ENCODE measurements around the gene SNX25.

The SNX25 gene

DNA sequence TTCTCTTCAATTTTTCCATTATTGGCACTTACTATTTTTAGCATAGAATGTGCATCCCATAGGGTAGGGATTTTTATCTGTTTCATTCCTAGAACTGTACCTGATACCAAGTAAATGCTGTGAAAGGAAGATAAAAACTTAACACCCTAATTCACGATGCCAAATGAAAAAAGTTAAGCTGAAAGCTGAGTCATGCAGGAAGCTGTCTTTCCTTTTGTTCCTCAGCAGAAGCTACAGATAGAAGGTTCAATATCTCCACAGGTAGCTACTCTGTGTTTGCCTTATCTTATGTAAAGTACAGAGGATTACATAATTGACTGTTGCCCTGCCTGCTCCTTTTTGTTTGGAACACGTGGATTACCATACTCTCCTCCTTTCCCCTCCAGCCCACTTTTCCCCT, 109.3 kb downstream of the SNX25 start:
- ChIA-PET POLR2A (no interaction called here), CTCF (interaction anchor here (0.7 kb wide), 1 partner anchor 538 kb away, joined by 3 read pairs; no protein-coding TSS in a partner anchor)

DNA sequence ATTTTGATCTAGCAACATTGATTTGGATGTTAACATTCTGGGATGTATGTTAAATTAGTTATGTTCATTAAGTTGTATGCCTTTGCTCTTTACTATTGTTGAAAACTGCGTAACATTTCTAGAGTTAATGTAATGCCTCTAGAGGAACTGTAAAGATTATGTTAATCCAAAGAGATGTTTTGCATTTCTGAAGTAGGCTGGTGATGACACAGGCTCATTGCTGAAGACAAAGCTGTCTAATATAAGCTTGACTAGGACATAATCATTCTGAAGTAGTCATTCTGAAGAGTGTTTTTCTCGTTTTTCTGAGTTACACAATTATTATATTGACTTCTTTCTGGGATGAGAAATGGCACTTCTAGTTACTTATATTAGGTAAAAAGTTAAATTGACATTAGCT, 113.4 kb downstream of the SNX25 start:
- ChIA-PET CTCF (interaction anchor here (0.6 kb wide), 1 partner anchor 283 kb away, joined by 3 read pairs; no protein-coding TSS in a partner anchor), POLR2A (no interaction called here)
- H3K4me1 ChIP-seq (ENCODE audit: control insufficient read depth, insufficient read depth, low read length), result no peaks in the 10 kb centered on the region
- H3K9me3 ChIP-seq (ENCODE audit: control insufficient read depth, insufficient read depth, low read depth, low read length), result no peaks in the 10 kb centered on the region
- H3K36me3 ChIP-seq (ENCODE audit: control insufficient read depth in 2 of 2, insufficient read depth in 1 of 2, low read length in 2 of 2), result peaks cover 4 to 40% of the 10 kb centered on the region in 2 experiments
- no peak overlapping the region for H3K27ac ChIP-seq (ENCODE audit: extremely low read depth, low read depth, low read length)
- TF ChIP-seq ZNF404 (tag by site-specific recombination; IDR thresholded peaks at IDR 0.05), result no peak
- TF ChIP-seq OVOL3 (tag by site-specific recombination; IDR thresholded peaks at IDR 0.05), result no peak
- TF ChIP-seq, protein P1, sequence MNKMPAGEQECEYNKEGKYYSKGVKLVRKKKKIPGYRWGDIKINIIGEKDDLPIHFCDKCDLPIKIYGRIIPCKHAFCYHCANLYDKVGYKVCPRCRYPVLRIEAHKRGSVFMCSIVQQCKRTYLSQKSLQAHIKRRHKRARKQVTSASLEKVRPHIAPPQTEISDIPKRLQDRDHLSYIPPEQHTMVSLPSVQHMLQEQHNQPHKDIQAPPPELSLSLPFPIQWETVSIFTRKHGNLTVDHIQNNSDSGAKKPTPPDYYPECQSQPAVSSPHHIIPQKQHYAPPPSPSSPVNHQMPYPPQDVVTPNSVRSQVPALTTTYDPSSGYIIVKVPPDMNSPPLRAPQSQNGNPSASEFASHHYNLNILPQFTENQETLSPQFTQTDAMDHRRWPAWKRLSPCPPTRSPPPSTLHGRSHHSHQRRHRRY (tag by site-specific recombination; IDR thresholded peaks at IDR 0.05), result no peak
- no peak for TF ChIP-seq EGR2 (tag by site-specific recombination; IDR thresholded peaks at IDR 0.05; ENCODE audit: low read depth)
- no peak for TF ChIP-seq ZNF585B (tag by site-specific recombination; IDR thresholded peaks at IDR 0.05)
- no peak for TF ChIP-seq ZNF555 (tag by site-specific recombination; conservative IDR thresholded peaks at IDR 0.05)
- no peak for TF ChIP-seq ZNF621 (tag by site-specific recombination; IDR thresholded peaks at IDR 0.05)
- TF ChIP-seq SP7 (tag by site-specific recombination; IDR thresholded peaks at IDR 0.05), result no peak
- no peak for TF ChIP-seq ZNF830 (tag by site-specific recombination; IDR thresholded peaks at IDR 0.05; ENCODE audit: low read depth)
- TF ChIP-seq TRIM28 (IDR thresholded peaks at IDR 0.05; ENCODE audit: borderline replicate concordance, low read length), result no peak
- TF ChIP-seq ZNF10 (tag by site-specific recombination; IDR thresholded peaks at IDR 0.05), result no peak
- TF ChIP-seq, protein P2, sequence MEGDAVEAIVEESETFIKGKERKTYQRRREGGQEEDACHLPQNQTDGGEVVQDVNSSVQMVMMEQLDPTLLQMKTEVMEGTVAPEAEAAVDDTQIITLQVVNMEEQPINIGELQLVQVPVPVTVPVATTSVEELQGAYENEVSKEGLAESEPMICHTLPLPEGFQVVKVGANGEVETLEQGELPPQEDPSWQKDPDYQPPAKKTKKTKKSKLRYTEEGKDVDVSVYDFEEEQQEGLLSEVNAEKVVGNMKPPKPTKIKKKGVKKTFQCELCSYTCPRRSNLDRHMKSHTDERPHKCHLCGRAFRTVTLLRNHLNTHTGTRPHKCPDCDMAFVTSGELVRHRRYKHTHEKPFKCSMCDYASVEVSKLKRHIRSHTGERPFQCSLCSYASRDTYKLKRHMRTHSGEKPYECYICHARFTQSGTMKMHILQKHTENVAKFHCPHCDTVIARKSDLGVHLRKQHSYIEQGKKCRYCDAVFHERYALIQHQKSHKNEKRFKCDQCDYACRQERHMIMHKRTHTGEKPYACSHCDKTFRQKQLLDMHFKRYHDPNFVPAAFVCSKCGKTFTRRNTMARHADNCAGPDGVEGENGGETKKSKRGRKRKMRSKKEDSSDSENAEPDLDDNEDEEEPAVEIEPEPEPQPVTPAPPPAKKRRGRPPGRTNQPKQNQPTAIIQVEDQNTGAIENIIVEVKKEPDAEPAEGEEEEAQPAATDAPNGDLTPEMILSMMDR (tag by site-specific recombination; IDR thresholded peaks at IDR 0.05), result no peak
- H3K4me3 ChIP-seq (ENCODE audit: low read depth, low read length), result no peak overlapping the region

More for the DNA sequence above, 109.3 kb downstream of the SNX25 start:
- H3K36me3 ChIP-seq (ENCODE audit: control insufficient read depth in 2 of 2, insufficient read depth in 1 of 2, low read length in 2 of 2), result peaks cover 4 to 57% of the 10 kb centered on the region in 2 experiments
- no peak overlapping the region for H3K4me3 ChIP-seq (ENCODE audit: low read depth, low read length)
- TF ChIP-seq ZNF791 (tag by site-specific recombination; IDR thresholded peaks at IDR 0.05) (no peak), OSR2 (tag by site-specific recombination; IDR thresholded peaks at IDR 0.05) (0 out of 2 replicates have a peak, but pooled peaks have one; percentile 12), PRDM1 (tag by site-specific recombination; IDR thresholded peaks at IDR 0.05) (0 out of 2 replicates have a peak, but pooled peaks have one; percentile 7)
- no peaks in the 10 kb centered on the region for H3K4me1 ChIP-seq (ENCODE audit: control insufficient read depth, insufficient read depth, low read length)
- H3K9me3 ChIP-seq (ENCODE audit: control insufficient read depth, insufficient read depth, low read depth, low read length), result no peaks in the 10 kb centered on the region
- no peak overlapping the region for H3K27ac ChIP-seq (ENCODE audit: extremely low read depth, low read depth, low read length)

DNA sequence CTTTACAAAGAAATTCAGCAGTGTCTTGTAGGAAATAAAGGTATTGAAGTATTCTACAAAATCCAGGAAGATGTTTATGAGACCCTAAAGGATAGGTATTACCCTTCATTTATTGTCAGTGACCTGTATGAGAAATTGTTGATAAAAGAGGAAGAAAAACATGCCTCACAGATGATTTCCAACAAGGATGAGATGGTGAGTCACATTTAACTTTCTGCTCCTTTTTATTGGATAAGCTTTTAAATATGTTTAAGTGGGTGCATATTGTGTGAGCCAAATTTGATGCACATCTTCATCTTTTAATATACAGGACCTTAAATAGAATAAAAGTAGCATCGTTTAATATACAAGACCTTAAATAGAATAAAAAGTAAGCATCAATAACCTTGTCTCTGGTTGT, 114.2 kb downstream of the SNX25 start:
- ChIA-PET POLR2A (no interaction called here), CTCF (no interaction called here)
- H3K27ac ChIP-seq (ENCODE audit: extremely low read depth, low read depth, low read length), result no peak overlapping the region
- no peaks in the 10 kb centered on the region for H3K4me1 ChIP-seq (ENCODE audit: control insufficient read depth, insufficient read depth, low read length)
- no peaks in the 10 kb centered on the region for H3K9me3 ChIP-seq (ENCODE audit: control insufficient read depth, insufficient read depth, low read depth, low read length)
- no peak overlapping the region for H3K4me3 ChIP-seq (ENCODE audit: low read depth, low read length)
- H3K36me3 ChIP-seq (ENCODE audit: control insufficient read depth in 2 of 2, insufficient read depth in 1 of 2, low read length in 2 of 2), result peaks cover 4 to 40% of the 10 kb centered on the region in 2 experiments
- TF ChIP-seq WT1 (tag by site-specific recombination; IDR thresholded peaks at IDR 0.05) (no peak), ZNF701 (tag by site-specific recombination; IDR thresholded peaks at IDR 0.05) (no peak), ZNF341 (tag by site-specific recombination; IDR thresholded peaks at IDR 0.05; ENCODE audit: low read depth) (no peak), ZNF629 (tag by site-specific recombination; IDR thresholded peaks at IDR 0.05) (no peak), ZNF423 (tag by site-specific recombination; IDR thresholded peaks at IDR 0.05) (no peak), ZNF2 (tag by site-specific recombination; IDR thresholded peaks at IDR 0.05) (no peak), ZNF792 (tag by site-specific recombination; IDR thresholded peaks at IDR 0.05) (no peak), ZBTB21 (tag by site-specific recombination; IDR thresholded peaks at IDR 0.05) (no peak), ZFP41 (tag by site-specific recombination; IDR thresholded peaks at IDR 0.05; ENCODE audit: borderline replicate concordance) (no peak)
- TF ChIP-seq, protein P3, sequence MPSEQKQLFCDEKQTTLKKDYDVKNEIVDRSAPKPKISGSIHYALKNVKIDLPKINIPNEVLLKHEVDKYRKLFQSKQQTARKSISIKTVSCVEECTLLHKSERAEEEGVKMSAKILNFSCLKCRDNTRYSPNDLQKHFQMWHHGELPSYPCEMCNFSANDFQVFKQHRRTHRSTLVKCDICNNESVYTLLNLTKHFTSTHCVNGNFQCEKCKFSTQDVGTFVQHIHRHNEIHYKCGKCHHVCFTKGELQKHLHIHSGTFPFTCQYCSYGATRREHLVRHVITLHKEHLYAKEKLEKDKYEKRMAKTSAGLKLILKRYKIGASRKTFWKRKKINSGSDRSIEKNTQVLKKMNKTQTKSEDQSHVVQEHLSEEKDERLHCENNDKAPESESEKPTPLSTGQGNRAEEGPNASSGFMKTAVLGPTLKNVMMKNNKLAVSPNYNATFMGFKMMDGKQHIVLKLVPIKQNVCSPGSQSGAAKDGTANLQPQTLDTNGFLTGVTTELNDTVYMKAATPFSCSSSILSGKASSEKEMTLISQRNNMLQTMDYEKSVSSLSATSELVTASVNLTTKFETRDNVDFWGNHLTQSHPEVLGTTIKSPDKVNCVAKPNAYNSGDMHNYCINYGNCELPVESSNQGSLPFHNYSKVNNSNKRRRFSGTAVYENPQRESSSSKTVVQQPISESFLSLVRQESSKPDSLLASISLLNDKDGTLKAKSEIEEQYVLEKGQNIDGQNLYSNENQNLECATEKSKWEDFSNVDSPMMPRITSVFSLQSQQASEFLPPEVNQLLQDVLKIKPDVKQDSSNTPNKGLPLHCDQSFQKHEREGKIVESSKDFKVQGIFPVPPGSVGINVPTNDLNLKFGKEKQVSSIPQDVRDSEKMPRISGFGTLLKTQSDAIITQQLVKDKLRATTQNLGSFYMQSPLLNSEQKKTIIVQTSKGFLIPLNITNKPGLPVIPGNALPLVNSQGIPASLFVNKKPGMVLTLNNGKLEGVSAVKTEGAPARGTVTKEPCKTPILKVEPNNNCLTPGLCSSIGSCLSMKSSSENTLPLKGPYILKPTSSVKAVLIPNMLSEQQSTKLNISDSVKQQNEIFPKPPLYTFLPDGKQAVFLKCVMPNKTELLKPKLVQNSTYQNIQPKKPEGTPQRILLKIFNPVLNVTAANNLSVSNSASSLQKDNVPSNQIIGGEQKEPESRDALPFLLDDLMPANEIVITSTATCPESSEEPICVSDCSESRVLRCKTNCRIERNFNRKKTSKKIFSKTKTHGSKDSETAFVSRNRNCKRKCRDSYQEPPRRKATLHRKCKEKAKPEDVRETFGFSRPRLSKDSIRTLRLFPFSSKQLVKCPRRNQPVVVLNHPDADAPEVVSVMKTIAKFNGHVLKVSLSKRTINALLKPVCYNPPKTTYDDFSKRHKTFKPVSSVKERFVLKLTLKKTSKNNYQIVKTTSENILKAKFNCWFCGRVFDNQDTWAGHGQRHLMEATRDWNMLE (tag by site-specific recombination; conservative IDR thresholded peaks at IDR 0.05; ENCODE audit: low read depth), result no peak
